ENCODE data around the gene PPP1R9A. TPM values are rescaled to one million over a fixed set of nuclear protein-coding genes. Genes with fewer than 3 reads are reported as not detected.

PPP1R9A gene
- total RNA-seq, 1 donor from 2014 or later: 1.5 TPM

DNA sequence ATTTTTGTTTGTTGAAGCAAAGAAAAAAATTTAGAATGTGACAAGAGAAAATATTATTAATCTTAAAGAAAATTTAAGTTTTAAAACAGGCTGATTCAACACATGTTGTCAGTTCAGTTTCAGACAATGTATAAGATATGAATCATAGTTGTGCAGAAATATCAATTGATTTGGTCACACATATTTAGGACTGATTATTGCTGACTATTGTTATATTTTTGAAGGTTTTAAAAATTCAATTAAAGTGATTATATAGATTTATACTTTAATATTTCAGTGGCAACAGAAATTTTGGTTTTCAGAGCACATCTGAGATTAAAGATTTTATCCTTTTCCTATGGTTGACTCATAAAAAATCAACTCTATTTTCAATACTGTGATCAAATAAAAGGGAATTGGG, 284.4 kb downstream of the PPP1R9A start:
- no peaks in the 10 kb centered on the region for H3K36me3 ChIP-seq
- H3K4me1 ChIP-seq: no peaks in the 10 kb centered on the region
- no peak for TF ChIP-seq POLR2A (IDR thresholded peaks at IDR 0.05)
- no peak for TF ChIP-seq POLR2AphosphoS5 (IDR thresholded peaks at IDR 0.05; ENCODE audit: insufficient read depth in 1 of 2, low read depth in 1 of 2)
- TF ChIP-seq, protein P1, sequence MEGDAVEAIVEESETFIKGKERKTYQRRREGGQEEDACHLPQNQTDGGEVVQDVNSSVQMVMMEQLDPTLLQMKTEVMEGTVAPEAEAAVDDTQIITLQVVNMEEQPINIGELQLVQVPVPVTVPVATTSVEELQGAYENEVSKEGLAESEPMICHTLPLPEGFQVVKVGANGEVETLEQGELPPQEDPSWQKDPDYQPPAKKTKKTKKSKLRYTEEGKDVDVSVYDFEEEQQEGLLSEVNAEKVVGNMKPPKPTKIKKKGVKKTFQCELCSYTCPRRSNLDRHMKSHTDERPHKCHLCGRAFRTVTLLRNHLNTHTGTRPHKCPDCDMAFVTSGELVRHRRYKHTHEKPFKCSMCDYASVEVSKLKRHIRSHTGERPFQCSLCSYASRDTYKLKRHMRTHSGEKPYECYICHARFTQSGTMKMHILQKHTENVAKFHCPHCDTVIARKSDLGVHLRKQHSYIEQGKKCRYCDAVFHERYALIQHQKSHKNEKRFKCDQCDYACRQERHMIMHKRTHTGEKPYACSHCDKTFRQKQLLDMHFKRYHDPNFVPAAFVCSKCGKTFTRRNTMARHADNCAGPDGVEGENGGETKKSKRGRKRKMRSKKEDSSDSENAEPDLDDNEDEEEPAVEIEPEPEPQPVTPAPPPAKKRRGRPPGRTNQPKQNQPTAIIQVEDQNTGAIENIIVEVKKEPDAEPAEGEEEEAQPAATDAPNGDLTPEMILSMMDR (IDR thresholded peaks at IDR 0.05): no peak

DNA sequence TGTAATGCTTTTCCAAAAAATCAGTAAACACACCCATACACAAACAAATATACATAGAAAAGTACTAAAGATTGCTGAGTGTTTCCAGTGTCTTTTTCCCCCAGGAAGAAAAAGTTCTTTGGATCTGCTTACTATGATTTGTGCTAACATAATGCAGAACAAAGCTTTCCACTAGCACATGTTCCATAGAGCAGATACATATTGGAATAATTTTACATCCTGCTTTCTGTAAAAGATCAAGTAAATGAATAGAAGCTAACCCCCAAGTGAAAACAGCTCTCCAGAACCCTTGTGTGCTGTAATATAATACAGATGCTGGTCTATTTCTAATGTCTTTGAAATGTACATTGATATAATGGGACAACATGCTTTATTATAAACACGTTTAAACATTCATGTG, 291.5 kb downstream of the PPP1R9A start:
- Histone ChIP-seq H3K27me3 (no peaks in the 10 kb centered on the region), H3K4me3 (no peak overlapping the region), H3K27ac (no peak overlapping the region), H3K36me3 (no peaks in the 10 kb centered on the region), H3K4me1 (no peaks in the 10 kb centered on the region), H3K9me3 (no peaks in the 10 kb centered on the region)
- no peak for DNase-seq (ENCODE audit: extremely low spot score in 2 of 2)
- TF ChIP-seq POLR2A (IDR thresholded peaks at IDR 0.05): no peak
- TF ChIP-seq, protein P1 (IDR thresholded peaks at IDR 0.05): no peak
- TF ChIP-seq POLR2AphosphoS5 (IDR thresholded peaks at IDR 0.05; ENCODE audit: insufficient read depth in 1 of 2, low read depth in 1 of 2): no peak
- intact Hi-C loops (cut with DNase I): no loop called here

More for the DNA sequence above, 284.4 kb downstream of the PPP1R9A start:
- Histone ChIP-seq H3K27me3 (no peaks in the 10 kb centered on the region), H3K4me3 (no peak overlapping the region), H3K9me3 (no peaks in the 10 kb centered on the region), H3K27ac (no peak overlapping the region)
- DNase-seq (ENCODE audit: extremely low spot score in 2 of 2): no peak
- intact Hi-C loops (cut with DNase I): no loop called here

DNA sequence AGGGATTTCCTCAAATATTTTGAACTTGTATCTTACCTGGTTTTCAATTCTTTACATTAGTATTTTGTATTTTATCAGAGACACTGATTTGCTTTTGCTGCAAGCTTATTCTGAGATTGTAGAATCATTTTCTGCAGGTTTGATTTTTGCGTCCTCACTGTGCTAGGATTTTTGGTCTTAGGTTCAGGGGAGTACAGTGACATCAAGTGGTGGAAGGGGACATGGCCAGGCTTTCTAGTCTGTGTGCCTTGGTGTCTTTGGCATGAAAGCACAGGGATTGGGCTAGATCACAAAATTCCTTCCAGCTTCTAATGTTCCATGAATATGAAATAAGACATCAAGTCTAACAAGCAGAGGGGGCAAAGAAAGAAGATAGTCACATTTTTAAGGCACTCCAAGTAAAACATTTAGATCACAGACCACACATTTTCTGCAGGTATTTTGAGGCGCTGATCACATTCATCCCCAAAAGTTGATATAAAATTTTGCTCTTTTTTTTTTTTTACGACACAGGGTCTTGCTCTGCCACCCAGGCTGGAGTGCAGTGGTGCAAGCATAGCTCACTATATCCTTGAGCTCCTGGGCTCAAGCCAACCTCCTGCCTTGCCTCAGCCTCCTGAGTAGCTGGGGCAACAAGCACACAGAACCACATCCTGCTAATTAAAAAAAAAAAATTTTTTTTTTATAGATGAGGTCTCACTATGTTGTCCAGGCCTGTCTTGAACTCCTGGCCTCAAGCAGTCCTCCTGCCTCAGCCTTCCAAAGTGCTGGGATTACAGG, 292.6 kb downstream of the PPP1R9A start:
- H3K27ac ChIP-seq: no peak overlapping the region
- H3K4me3 ChIP-seq: no peak overlapping the region
- no peak for DNase-seq (ENCODE audit: extremely low spot score in 2 of 2)
- TF ChIP-seq, protein P1 (IDR thresholded peaks at IDR 0.05): no peak
- TF ChIP-seq POLR2AphosphoS5 (IDR thresholded peaks at IDR 0.05; ENCODE audit: insufficient read depth in 1 of 2, low read depth in 1 of 2): no peak
- no peaks in the 10 kb centered on the region for H3K4me1 ChIP-seq
- no peaks in the 10 kb centered on the region for H3K36me3 ChIP-seq
- H3K27me3 ChIP-seq: no peaks in the 10 kb centered on the region
- H3K9me3 ChIP-seq: no peaks in the 10 kb centered on the region
- intact Hi-C loops (cut with DNase I): no loop called here

DNA sequence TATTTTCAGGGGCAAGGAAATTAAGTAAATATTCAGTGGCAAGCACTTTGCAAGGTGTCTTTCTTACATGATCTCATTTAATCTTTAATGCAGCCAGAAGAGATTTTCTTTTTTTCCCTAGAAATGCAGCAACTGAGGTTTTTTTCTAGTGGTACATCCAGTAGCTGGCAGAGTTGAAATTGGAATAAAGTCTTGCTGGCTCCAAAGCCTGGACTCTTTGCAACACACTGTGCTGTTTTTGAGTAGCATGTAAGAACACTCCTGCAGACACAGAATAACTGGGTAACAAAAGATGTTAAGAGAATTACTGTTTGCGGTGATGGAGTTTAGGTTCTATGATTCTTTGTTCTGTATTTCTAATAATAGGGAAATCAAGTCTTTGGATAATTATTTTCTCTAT, 293.3 kb downstream of the PPP1R9A start:
- DNase-seq (ENCODE audit: extremely low spot score in 2 of 2): no peak
- Histone ChIP-seq H3K4me3 (no peak overlapping the region), H3K27ac (no peak overlapping the region), H3K9me3 (no peaks in the 10 kb centered on the region), H3K4me1 (no peaks in the 10 kb centered on the region), H3K36me3 (no peaks in the 10 kb centered on the region), H3K27me3 (no peaks in the 10 kb centered on the region)
- no peak for TF ChIP-seq POLR2AphosphoS5 (IDR thresholded peaks at IDR 0.05; ENCODE audit: insufficient read depth in 1 of 2, low read depth in 1 of 2)
- no peak for TF ChIP-seq POLR2A (IDR thresholded peaks at IDR 0.05)
- TF ChIP-seq, protein P1 (IDR thresholded peaks at IDR 0.05): no peak
- intact Hi-C loops (cut with DNase I): no loop called here

DNA sequence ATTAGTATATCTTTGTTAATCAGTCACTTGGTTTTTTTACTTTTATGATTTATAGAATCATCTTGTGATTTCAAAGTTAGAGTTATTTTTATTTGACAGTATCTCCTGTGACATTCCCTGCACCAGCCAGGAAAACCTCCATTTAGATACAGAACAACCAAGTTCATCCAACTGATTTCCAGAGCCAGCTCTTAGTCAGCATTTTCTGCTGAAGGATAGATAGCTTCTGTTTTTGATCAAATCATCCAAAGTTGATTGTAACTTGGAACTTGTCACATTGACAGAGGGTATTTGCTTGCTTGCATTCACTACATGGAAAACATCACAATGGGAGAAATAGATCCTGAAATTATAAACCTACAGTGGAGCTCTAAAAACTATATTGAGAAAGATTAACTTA, 294.3 kb downstream of the PPP1R9A start:
- H3K27ac ChIP-seq: no peak overlapping the region
- H3K27me3 ChIP-seq: no peaks in the 10 kb centered on the region
- H3K4me3 ChIP-seq: no peak overlapping the region
- no peaks in the 10 kb centered on the region for H3K4me1 ChIP-seq
- TF ChIP-seq POLR2A (IDR thresholded peaks at IDR 0.05): no peak
- TF ChIP-seq, protein P1 (IDR thresholded peaks at IDR 0.05): no peak
- TF ChIP-seq POLR2AphosphoS5 (IDR thresholded peaks at IDR 0.05; ENCODE audit: insufficient read depth in 1 of 2, low read depth in 1 of 2): no peak
- intact Hi-C loops (cut with DNase I): no loop called here
- H3K36me3 ChIP-seq: no peaks in the 10 kb centered on the region
- H3K9me3 ChIP-seq: no peaks in the 10 kb centered on the region
- DNase-seq (ENCODE audit: extremely low spot score in 2 of 2): no peak
